ENCODE results near the gene HEBP1.

HEBP1 gene

GRCh38 chr12:13027508-13027907, 27.4 kb upstream of the HEBP1 start:
- H3K4ac ChIP-seq (ENCODE audit: low read depth, low read length), result no peak overlapping the region
- H3K4me2 ChIP-seq (ENCODE audit: low read length), result no peak overlapping the region
- H2BK120ac ChIP-seq (ENCODE audit: insufficient read depth, low read length, poor library complexity), result no peak overlapping the region
- no peak overlapping the region for H3K27ac ChIP-seq (ENCODE audit: low read depth, low read length)
- no peak for DNase-seq
- no peaks in the 10 kb centered on the region for H3K4me1 ChIP-seq (ENCODE audit: control insufficient read depth in 1 of 2, insufficient read depth in 2 of 2, low read length in 2 of 2)
- no peak overlapping the region for H3K23ac ChIP-seq (ENCODE audit: low read length)
- no peak overlapping the region for H4K91ac ChIP-seq (ENCODE audit: low read depth, low read length)
- H2BK12ac ChIP-seq (ENCODE audit: low read length), result no peak overlapping the region
- no peak overlapping the region for H4K8ac ChIP-seq (ENCODE audit: low read depth, low read length)
- H4K12ac ChIP-seq (ENCODE audit: low read depth, low read length), result no peak overlapping the region
- H3K79me1 ChIP-seq (ENCODE audit: low read length), result no peaks in the 10 kb centered on the region
- no peak overlapping the region for H2AK5ac ChIP-seq (ENCODE audit: low read length)
- no peaks in the 10 kb centered on the region for H3K27me3 ChIP-seq (ENCODE audit: insufficient read depth, low read length)
- no peak overlapping the region for H2BK5ac ChIP-seq (ENCODE audit: low read depth, low read length, poor library complexity)
- H2AFZ ChIP-seq (ENCODE audit: insufficient read depth, low read length, poor library complexity), result no peak overlapping the region
- no peak overlapping the region for H3K18ac ChIP-seq (ENCODE audit: low read length)
- no peaks in the 10 kb centered on the region for H3K36me3 ChIP-seq (ENCODE audit: control insufficient read depth in 1 of 2, insufficient read depth in 2 of 2, low read length in 2 of 2)
- no peak overlapping the region for H3K9ac ChIP-seq (ENCODE audit: low read length)
- no peak overlapping the region for H3K4me3 ChIP-seq (ENCODE audit: low read depth, low read length)
- no peaks in the 10 kb centered on the region for H3K79me2 ChIP-seq (ENCODE audit: control insufficient read depth, insufficient read depth, low read length, poor library complexity)
- H3K9me3 ChIP-seq (ENCODE audit: insufficient read depth, low read depth, low read length), result no peaks in the 10 kb centered on the region
- H3K14ac ChIP-seq (ENCODE audit: low read length), result no peak overlapping the region

- Histone ChIP-seq H4K12ac (ENCODE audit: low read depth, low read length) (no peak overlapping the region), H2AFZ (ENCODE audit: insufficient read depth, low read length, poor library complexity) (no peak overlapping the region), H3K27me3 (ENCODE audit: insufficient read depth, low read length) (no peaks in the 10 kb centered on the region), H3K79me2 (ENCODE audit: control insufficient read depth, insufficient read depth, low read length, poor library complexity) (no peaks in the 10 kb centered on the region), H2BK5ac (ENCODE audit: low read depth, low read length, poor library complexity) (no peak overlapping the region), H2BK12ac (ENCODE audit: low read length) (no peak overlapping the region), H4K91ac (ENCODE audit: low read depth, low read length) (no peak overlapping the region), H4K8ac (ENCODE audit: low read depth, low read length) (no peak overlapping the region), H3K4ac (ENCODE audit: low read depth, low read length) (no peak overlapping the region), H3K18ac (ENCODE audit: low read length) (no peak overlapping the region), H2BK120ac (ENCODE audit: insufficient read depth, low read length, poor library complexity) (no peak overlapping the region), H3K79me1 (ENCODE audit: low read length) (no peaks in the 10 kb centered on the region), H3K9me3 (ENCODE audit: insufficient read depth, low read depth, low read length) (no peaks in the 10 kb centered on the region), H2AK5ac (ENCODE audit: low read length) (no peak overlapping the region), H3K14ac (ENCODE audit: low read length) (no peak overlapping the region), H3K4me2 (ENCODE audit: low read length) (no peak overlapping the region), H3K9ac (ENCODE audit: low read length) (no peak overlapping the region), H3K4me1 (ENCODE audit: control insufficient read depth in 1 of 2, insufficient read depth in 2 of 2, low read length in 2 of 2) (no peaks in the 10 kb centered on the region), H3K36me3 (ENCODE audit: control insufficient read depth in 1 of 2, insufficient read depth in 2 of 2, low read length in 2 of 2) (no peaks in the 10 kb centered on the region), H3K23ac (ENCODE audit: low read length) (no peak overlapping the region), H3K4me3 (ENCODE audit: low read depth, low read length) (no peak overlapping the region), H3K27ac (ENCODE audit: low read depth, low read length) (no peak overlapping the region)
- no CpG with 5 or more reads among the region's 2 CpGs for WGBS (ENCODE audit: extremely low coverage, insufficient coverage, insufficient read length)
- no peak for DNase-seq
These were observed 27.0 kb upstream of the HEBP1 start for GRCh38 chr12:13027032-13027431.

- H3K79me2 ChIP-seq (ENCODE audit: control insufficient read depth, insufficient read depth, low read length, poor library complexity), result no peaks in the 10 kb centered on the region
- no peak for DNase-seq
- H4K8ac ChIP-seq (ENCODE audit: low read depth, low read length), result no peak overlapping the region
- H3K27me3 ChIP-seq (ENCODE audit: insufficient read depth, low read length), result no peaks in the 10 kb centered on the region
- no peaks in the 10 kb centered on the region for H3K36me3 ChIP-seq (ENCODE audit: control insufficient read depth in 1 of 2, insufficient read depth in 2 of 2, low read length in 2 of 2)
- no peak overlapping the region for H2BK5ac ChIP-seq (ENCODE audit: low read depth, low read length, poor library complexity)
- no peak overlapping the region for H3K4me3 ChIP-seq (ENCODE audit: low read depth, low read length)
- no peak overlapping the region for H2AK5ac ChIP-seq (ENCODE audit: low read length)
- no peak overlapping the region for H3K18ac ChIP-seq (ENCODE audit: low read length)
- no peak overlapping the region for H2AFZ ChIP-seq (ENCODE audit: insufficient read depth, low read length, poor library complexity)
- H3K9me3 ChIP-seq (ENCODE audit: insufficient read depth, low read depth, low read length), result no peaks in the 10 kb centered on the region
- no peak overlapping the region for H4K12ac ChIP-seq (ENCODE audit: low read depth, low read length)
- no peak overlapping the region for H4K91ac ChIP-seq (ENCODE audit: low read depth, low read length)
- no peak overlapping the region for H3K23ac ChIP-seq (ENCODE audit: low read length)
- H3K27ac ChIP-seq (ENCODE audit: low read depth, low read length), result no peak overlapping the region
- no peak overlapping the region for H3K4ac ChIP-seq (ENCODE audit: low read depth, low read length)
- H3K14ac ChIP-seq (ENCODE audit: low read length), result no peak overlapping the region
- no peak overlapping the region for H2BK12ac ChIP-seq (ENCODE audit: low read length)
- no peak overlapping the region for H3K4me2 ChIP-seq (ENCODE audit: low read length)
- WGBS (ENCODE audit: extremely low coverage, insufficient coverage, insufficient read length), result no CpG with 5 or more reads among the region's 1 CpG
- H3K79me1 ChIP-seq (ENCODE audit: low read length), result no peaks in the 10 kb centered on the region
- no peak overlapping the region for H2BK120ac ChIP-seq (ENCODE audit: insufficient read depth, low read length, poor library complexity)
- no peak overlapping the region for H3K9ac ChIP-seq (ENCODE audit: low read length)
- no peaks in the 10 kb centered on the region for H3K4me1 ChIP-seq (ENCODE audit: control insufficient read depth in 1 of 2, insufficient read depth in 2 of 2, low read length in 2 of 2)
These were observed 26.2 kb upstream of the HEBP1 start for GRCh38 chr12:13026286-13026685.

GRCh38 chr12:13024531-13024916, 24.5 kb upstream of the HEBP1 start:
- H3K79me2 ChIP-seq (ENCODE audit: control insufficient read depth, insufficient read depth, low read length, poor library complexity), result no peaks in the 10 kb centered on the region
- no peak overlapping the region for H3K4ac ChIP-seq (ENCODE audit: low read depth, low read length)
- H3K4me3 ChIP-seq (ENCODE audit: low read depth, low read length), result no peak overlapping the region
- H3K36me3 ChIP-seq (ENCODE audit: control insufficient read depth in 1 of 2, insufficient read depth in 2 of 2, low read length in 2 of 2), result no peaks in the 10 kb centered on the region
- no peak overlapping the region for H3K27ac ChIP-seq (ENCODE audit: low read depth, low read length)
- H4K91ac ChIP-seq (ENCODE audit: low read depth, low read length), result no peak overlapping the region
- no peaks in the 10 kb centered on the region for H3K79me1 ChIP-seq (ENCODE audit: low read length)
- H2BK120ac ChIP-seq (ENCODE audit: insufficient read depth, low read length, poor library complexity), result no peak overlapping the region
- no peak overlapping the region for H4K8ac ChIP-seq (ENCODE audit: low read depth, low read length)
- H3K14ac ChIP-seq (ENCODE audit: low read length), result no peak overlapping the region
- H3K9me3 ChIP-seq (ENCODE audit: insufficient read depth, low read depth, low read length), result no peaks in the 10 kb centered on the region
- H3K18ac ChIP-seq (ENCODE audit: low read length), result no peak overlapping the region
- DNase-seq, result no peak
- no peak overlapping the region for H2AK5ac ChIP-seq (ENCODE audit: low read length)
- WGBS (ENCODE audit: extremely low coverage, insufficient coverage, insufficient read length), result no CpG with 5 or more reads among the region's 5 CpGs
- no peak overlapping the region for H3K23ac ChIP-seq (ENCODE audit: low read length)
- no peaks in the 10 kb centered on the region for H3K4me1 ChIP-seq (ENCODE audit: control insufficient read depth in 1 of 2, insufficient read depth in 2 of 2, low read length in 2 of 2)
- no peak overlapping the region for H3K9ac ChIP-seq (ENCODE audit: low read length)
- H2BK12ac ChIP-seq (ENCODE audit: low read length), result no peak overlapping the region
- no peak overlapping the region for H2AFZ ChIP-seq (ENCODE audit: insufficient read depth, low read length, poor library complexity)
- H3K4me2 ChIP-seq (ENCODE audit: low read length), result no peak overlapping the region
- H2BK5ac ChIP-seq (ENCODE audit: low read depth, low read length, poor library complexity), result no peak overlapping the region
- no peak overlapping the region for H4K12ac ChIP-seq (ENCODE audit: low read depth, low read length)
- no peaks in the 10 kb centered on the region for H3K27me3 ChIP-seq (ENCODE audit: insufficient read depth, low read length)
